HG03442 (cell line): ENCODE measurements around the gene NPAS1.
"Not testable (repeated sequence)": the region's sequence is repeated elsewhere in the genome, so short reads cannot be mapped to it uniquely, and the experiment has no call there.

Experiments
- ATAC-seq: cut with Tn5 transposase; IDR thresholded peaks from one replicate; pipeline ENCODE4 v1.9.1; 2021; ENCODE audit warnings: mild to moderate bottlenecking, moderate library complexity; ENCODE audit not compliant: unreplicated experiment

Gene NPAS1

GRCh38 chr19:47044946-47045866 lies 25.6 kb downstream of the NPAS1 start:
- no peak for ATAC-seq

GRCh38 chr19:47045867-47046470 lies 26.3 kb downstream of the NPAS1 start:
- no peak for ATAC-seq

GRCh38 chr19:47047272-47047762 lies 27.7 kb downstream of the NPAS1 start:
- ATAC-seq = no peak

GRCh38 chr19:47047763-47048405 lies 28.2 kb downstream of the NPAS1 start:
- peak; percentile 29 for ATAC-seq

GRCh38 chr19:47049307-47049700 lies 29.7 kb downstream of the NPAS1 start:
- ATAC-seq = no peak

GRCh38 chr19:47050562-47050961 lies 30.9 kb downstream of the NPAS1 start:
- ATAC-seq = not testable (repeated sequence)

- ATAC-seq = no peak
Measured at GRCh38 chr19:47056411-47056810, 36.8 kb downstream of the NPAS1 start.

- ATAC-seq = no peak
Measured at GRCh38 chr19:47057328-47057727, 37.7 kb downstream of the NPAS1 start.

GRCh38 chr19:47058621-47059022 lies 39.0 kb downstream of the NPAS1 start:
- ATAC-seq = no peak

- no peak for ATAC-seq
Measured at GRCh38 chr19:47063874-47064273, 44.2 kb downstream of the NPAS1 start.

GRCh38 chr19:47065242-47065641 lies 45.6 kb downstream of the NPAS1 start:
- ATAC-seq = no peak

- no peak for ATAC-seq
Measured at GRCh38 chr19:47066376-47067214, 47.0 kb downstream of the NPAS1 start.

- no peak for ATAC-seq
Measured at GRCh38 chr19:47067215-47067847, 47.7 kb downstream of the NPAS1 start.

- ATAC-seq = no peak
Measured at GRCh38 chr19:47068246-47068645, 48.6 kb downstream of the NPAS1 start.

- no peak for ATAC-seq
Measured at GRCh38 chr19:47068876-47069406, 49.3 kb downstream of the NPAS1 start.

GRCh38 chr19:47069795-47070194 lies 50.2 kb downstream of the NPAS1 start:
- ATAC-seq = no peak

GRCh38 chr19:47070756-47071155 lies 51.1 kb downstream of the NPAS1 start:
- no peak for ATAC-seq

GRCh38 chr19:47071731-47072130 lies 52.1 kb downstream of the NPAS1 start:
- ATAC-seq = no peak

GRCh38 chr19:47072323-47072722 lies 52.7 kb downstream of the NPAS1 start:
- ATAC-seq = no peak

GRCh38 chr19:47073574-47073973 lies 53.9 kb downstream of the NPAS1 start:
- ATAC-seq = no peak
